ENCODE data around the gene FAM168A.

The FAM168A gene

GRCh38 chr11:73375830-73376159, 222.1 kb downstream of the FAM168A start:
- no peaks in the 10 kb centered on the region for H3K9me3 Mint-ChIP-seq
- peak overlapping the region; percentile 96 for H3K4me3 Mint-ChIP-seq
- no peak for DNase-seq (ENCODE audit: low spot score in 2 of 2)
- no peaks in the 10 kb centered on the region for H3K27me3 Mint-ChIP-seq
- peaks cover 57% of the 10 kb centered on the region for H3K4me1 Mint-ChIP-seq
- H3K27ac Mint-ChIP-seq, result peak overlapping the region; percentile 96
- H3K36me3 Mint-ChIP-seq, result peaks cover 4% of the 10 kb centered on the region
- no peak for ATAC-seq (ENCODE audit: low read depth)

GRCh38 chr11:73374151-73374550, 223.8 kb downstream of the FAM168A start:
- Mint-ChIP-seq H3K27me3 (no peaks in the 10 kb centered on the region), H3K4me3 (no peak overlapping the region), H3K27ac (no peak overlapping the region), H3K36me3 (peaks cover 4% of the 10 kb centered on the region), H3K4me1 (peaks cover 40% of the 10 kb centered on the region), H3K9me3 (no peaks in the 10 kb centered on the region)
- DNase-seq (ENCODE audit: low spot score in 2 of 2), result no peak
- no peak for ATAC-seq (ENCODE audit: low read depth)

DNA sequence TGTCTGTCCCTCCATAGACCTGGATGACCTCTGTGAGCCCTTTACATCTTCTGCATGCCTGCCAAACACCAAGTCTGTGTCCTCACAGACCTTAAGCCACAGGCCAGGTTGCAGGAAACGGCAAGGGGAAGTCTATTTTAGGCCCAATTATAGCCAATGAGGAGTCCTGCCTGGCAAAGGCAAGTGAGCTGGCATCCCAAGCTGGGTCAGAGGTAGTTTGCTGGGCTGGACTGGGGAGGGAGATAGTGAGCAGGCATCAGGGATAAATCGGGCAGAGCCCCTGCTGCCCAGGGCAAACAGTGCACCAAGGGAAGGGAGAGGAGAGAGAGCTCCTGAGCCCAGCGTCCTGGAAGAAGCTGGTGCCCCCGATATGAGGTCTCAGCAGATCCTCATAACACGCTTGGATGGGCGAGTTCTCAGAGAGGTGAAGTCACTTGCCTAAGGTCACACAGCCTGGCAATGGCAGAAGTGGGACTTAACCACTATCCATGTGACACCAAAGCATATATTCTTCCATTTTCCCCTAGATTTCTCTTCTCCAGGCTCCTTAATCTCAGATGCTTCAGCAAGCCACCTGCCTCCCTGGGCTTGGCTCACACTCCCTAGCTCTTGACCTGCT, 225.4 kb downstream of the FAM168A start:
- Mint-ChIP-seq H3K9me3 (no peaks in the 10 kb centered on the region), H3K27ac (peak overlapping the region; percentile 89), H3K4me3 (peak overlapping the region; percentile 25), H3K4me1 (peaks cover 34% of the 10 kb centered on the region), H3K27me3 (no peaks in the 10 kb centered on the region), H3K36me3 (peaks cover 2% of the 10 kb centered on the region)
- DNase-seq (ENCODE audit: low spot score in 2 of 2), result no peak
- no peak for ATAC-seq (ENCODE audit: low read depth)

DNA sequence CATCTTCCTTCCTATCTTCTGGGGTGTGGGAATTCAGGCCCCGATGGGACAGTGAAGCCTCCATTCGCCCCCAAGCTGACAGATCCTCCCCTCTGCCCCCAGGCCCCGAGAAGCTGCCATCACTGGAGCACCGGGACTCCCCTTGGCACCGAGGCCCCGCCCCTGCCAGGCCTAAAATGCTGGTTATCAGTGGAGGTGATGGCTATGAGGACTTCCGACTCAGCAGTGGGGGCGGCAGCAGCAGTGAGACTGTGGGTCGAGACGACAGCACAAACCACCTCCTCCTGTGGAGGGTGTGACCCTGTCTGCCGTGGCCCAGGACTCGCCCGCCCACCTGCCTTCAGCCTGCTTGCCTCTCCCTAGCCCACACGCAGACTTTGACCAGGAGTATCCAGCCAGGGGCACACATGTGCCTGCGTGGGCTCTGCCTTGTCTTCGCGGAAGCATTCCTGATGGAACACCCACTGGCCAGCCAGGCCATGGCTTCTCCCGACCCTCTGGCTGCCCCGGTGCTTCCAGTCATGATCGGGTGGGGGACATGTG, 230.4 kb downstream of the FAM168A start:
- H3K36me3 Mint-ChIP-seq, result no peaks in the 10 kb centered on the region
- ATAC-seq (ENCODE audit: low read depth) (peak; percentile 28), DNase-seq (ENCODE audit: low spot score in 2 of 2) (no peak)
- peaks cover 47% of the 10 kb centered on the region for H3K4me1 Mint-ChIP-seq
- no peaks in the 10 kb centered on the region for H3K9me3 Mint-ChIP-seq
- peak overlapping the region; percentile 17 for H3K27ac Mint-ChIP-seq
- H3K27me3 Mint-ChIP-seq, result no peaks in the 10 kb centered on the region
- H3K4me3 Mint-ChIP-seq, result peak overlapping the region; percentile 29

DNA sequence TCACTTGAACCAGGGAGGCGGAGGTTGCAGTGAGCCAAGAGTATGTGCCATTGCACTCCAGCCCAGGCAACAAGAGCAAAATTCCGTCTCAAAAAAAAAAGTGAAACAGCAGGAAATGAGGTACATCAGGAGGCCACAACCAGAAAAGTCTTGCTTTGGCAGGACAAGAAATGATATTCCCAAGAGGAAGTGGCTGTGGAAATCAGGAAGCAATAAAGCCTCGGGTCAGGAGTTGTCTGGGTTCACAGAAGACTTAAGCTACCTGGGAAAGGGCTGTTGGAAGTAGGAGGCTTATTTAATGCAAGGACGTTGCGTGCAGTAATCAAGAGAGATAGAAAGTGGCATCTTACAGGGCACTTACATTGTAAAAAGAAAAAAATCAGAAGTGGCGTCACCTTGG, 231.0 kb downstream of the FAM168A start:
- peaks cover 43% of the 10 kb centered on the region for H3K4me1 Mint-ChIP-seq
- no peak overlapping the region for H3K27ac Mint-ChIP-seq
- no peak overlapping the region for H3K4me3 Mint-ChIP-seq
- H3K36me3 Mint-ChIP-seq, result no peaks in the 10 kb centered on the region
- DNase-seq (ENCODE audit: low spot score in 2 of 2) (no peak), ATAC-seq (ENCODE audit: low read depth) (no peak)
- H3K27me3 Mint-ChIP-seq, result no peaks in the 10 kb centered on the region
- no peaks in the 10 kb centered on the region for H3K9me3 Mint-ChIP-seq

DNA sequence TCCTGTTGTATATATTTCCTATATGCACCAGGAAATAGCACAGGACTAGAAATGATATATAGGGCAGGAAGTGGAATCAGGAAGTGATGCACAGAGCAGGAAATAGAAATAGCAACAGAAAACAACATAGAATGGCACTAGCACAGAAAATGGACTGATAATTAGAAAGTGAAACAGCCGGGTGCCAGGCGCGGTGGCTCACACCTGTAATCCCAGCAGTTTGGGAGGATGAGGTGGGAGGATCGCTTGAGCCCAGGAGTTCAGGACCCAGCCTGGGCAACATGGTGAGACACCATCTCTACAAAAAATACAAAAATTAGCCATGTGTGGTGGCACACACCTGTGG, 231.7 kb downstream of the FAM168A start:
- DNase-seq (ENCODE audit: low spot score in 2 of 2) (no peak), ATAC-seq (ENCODE audit: low read depth) (peak; percentile 84)
- peak overlapping the region; percentile 81 for H3K27ac Mint-ChIP-seq
- no peaks in the 10 kb centered on the region for H3K36me3 Mint-ChIP-seq
- no peaks in the 10 kb centered on the region for H3K27me3 Mint-ChIP-seq
- no peaks in the 10 kb centered on the region for H3K9me3 Mint-ChIP-seq
- H3K4me3 Mint-ChIP-seq, result peak overlapping the region; percentile 22
- H3K4me1 Mint-ChIP-seq, result peaks cover 37% of the 10 kb centered on the region

DNA sequence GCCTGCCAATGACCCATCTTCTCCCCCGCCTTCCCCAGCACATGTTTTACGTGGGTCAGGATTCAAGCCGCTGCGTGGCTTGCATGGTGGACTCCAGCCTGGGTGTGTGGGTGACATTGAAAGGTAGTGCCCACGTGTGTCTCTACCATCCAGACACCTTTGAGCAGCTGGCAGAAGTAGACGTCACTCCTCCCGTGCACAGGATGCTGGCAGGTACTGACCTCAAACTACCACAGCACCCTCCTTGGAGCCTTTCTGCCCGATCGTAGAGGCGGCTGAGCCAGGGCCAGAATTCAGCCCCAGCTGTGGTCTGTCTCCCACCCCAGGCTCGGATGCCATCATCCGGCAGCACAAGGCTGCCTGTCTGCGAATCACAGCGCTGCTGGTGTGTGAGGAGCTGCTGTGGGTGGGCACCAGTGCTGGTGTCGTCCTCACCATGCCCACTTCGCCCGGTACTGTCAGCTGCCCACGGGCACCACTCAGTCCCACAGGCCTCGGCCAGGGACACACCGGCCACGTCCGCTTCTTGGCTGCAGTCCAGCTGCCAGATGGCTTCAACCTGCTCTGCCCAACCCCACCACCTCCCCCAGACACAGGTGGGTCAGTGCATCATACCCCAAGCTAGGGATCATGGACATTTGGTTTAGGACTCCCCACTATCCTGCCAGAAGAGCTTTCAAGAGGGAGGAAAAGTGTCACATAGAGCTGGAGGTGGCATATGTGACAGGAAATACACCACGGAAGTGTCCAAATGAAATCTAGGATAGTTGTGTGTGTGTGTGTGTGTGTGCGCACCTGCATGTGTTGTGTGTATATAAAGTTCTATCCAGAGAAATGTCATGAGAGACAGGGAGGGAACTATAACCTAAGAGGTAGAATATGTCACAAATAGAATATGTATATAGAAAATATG, 232.3 kb downstream of the FAM168A start:
- no peak for DNase-seq (ENCODE audit: low spot score in 2 of 2)
- peak overlapping the region; percentile 22 for H3K4me3 Mint-ChIP-seq
- ATAC-seq (ENCODE audit: low read depth), result no peak
- no peaks in the 10 kb centered on the region for H3K9me3 Mint-ChIP-seq
- H3K36me3 Mint-ChIP-seq, result no peaks in the 10 kb centered on the region
- H3K27ac Mint-ChIP-seq, result peak overlapping the region; percentile 81
- no peaks in the 10 kb centered on the region for H3K27me3 Mint-ChIP-seq
- peaks cover 37% of the 10 kb centered on the region for H3K4me1 Mint-ChIP-seq

GRCh38 chr11:73363147-73363546, 234.8 kb downstream of the FAM168A start:
- Mint-ChIP-seq H3K4me3 (no peak overlapping the region), H3K36me3 (no peaks in the 10 kb centered on the region), H3K9me3 (no peaks in the 10 kb centered on the region), H3K27me3 (no peaks in the 10 kb centered on the region), H3K4me1 (peaks cover 35% of the 10 kb centered on the region), H3K27ac (no peak overlapping the region)
- ATAC-seq (ENCODE audit: low read depth), result no peak
- no peak for DNase-seq (ENCODE audit: low spot score in 2 of 2)

- no peak for ATAC-seq (ENCODE audit: low read depth)
Measured at GRCh38 chr11:73361953-73362776, 235.7 kb downstream of the FAM168A start.

GRCh38 chr11:73360743-73361369, 237.1 kb downstream of the FAM168A start:
- Mint-ChIP-seq H3K27me3 (no peaks in the 10 kb centered on the region), H3K27ac (no peak overlapping the region), H3K4me3 (no peak overlapping the region), H3K4me1 (peaks cover 19% of the 10 kb centered on the region), H3K9me3 (no peaks in the 10 kb centered on the region), H3K36me3 (no peaks in the 10 kb centered on the region)
- ATAC-seq (ENCODE audit: low read depth), result no peak
- no peak for DNase-seq (ENCODE audit: low spot score in 2 of 2)

More at GRCh38 chr11:73361953-73362776, 235.7 kb downstream of the FAM168A start:
- peaks cover 28% of the 10 kb centered on the region for H3K4me1 Mint-ChIP-seq
- no peaks in the 10 kb centered on the region for H3K27me3 Mint-ChIP-seq
- no peak for DNase-seq (ENCODE audit: low spot score in 2 of 2)
- H3K36me3 Mint-ChIP-seq, result no peaks in the 10 kb centered on the region
- peak overlapping the region; percentile 49 for H3K27ac Mint-ChIP-seq
- no peaks in the 10 kb centered on the region for H3K9me3 Mint-ChIP-seq
- no peak overlapping the region for H3K4me3 Mint-ChIP-seq

DNA sequence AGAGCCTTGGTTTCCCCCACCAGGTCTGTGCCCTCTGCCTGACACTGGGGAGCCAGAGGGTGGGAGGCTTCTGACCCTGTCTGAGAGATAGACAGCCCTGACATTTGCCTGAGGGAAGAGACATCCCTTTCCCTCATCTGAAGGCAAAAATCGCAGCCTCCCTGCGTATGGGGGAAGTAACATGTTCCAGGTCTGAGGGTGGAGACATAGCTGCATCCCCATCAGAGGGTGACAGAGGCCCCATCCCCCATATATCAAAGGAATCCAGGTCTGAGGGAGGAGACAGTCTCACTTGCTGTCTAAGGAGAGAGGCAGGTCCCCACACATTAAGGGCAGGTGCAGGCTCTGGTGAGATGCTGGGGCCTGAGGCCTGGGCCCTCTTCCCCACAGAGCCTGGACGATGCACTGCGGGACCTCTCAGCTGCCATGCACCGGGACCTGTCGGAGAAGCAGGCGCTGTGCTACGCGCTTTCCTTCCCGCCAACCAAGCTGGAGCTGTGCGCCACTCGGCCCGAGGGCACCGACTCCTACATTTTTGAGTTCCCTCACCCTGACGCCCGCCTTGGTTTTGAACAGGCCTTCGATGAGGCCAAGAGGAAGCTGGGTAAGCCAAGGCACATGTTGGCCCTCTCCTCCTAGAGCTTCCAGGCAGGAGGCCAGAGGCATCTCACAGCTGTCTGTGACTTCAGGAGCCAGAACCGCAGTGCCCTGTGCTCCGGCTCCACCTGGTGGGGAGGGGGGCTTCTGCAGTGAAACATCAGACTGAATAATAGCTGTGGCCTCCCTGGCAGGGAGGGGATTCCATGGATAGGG, 237.8 kb downstream of the FAM168A start:
- H3K36me3 Mint-ChIP-seq, result no peaks in the 10 kb centered on the region
- DNase-seq (ENCODE audit: low spot score in 2 of 2) (no peak), ATAC-seq (ENCODE audit: low read depth) (peak; percentile 56)
- H3K27me3 Mint-ChIP-seq, result no peaks in the 10 kb centered on the region
- no peak overlapping the region for H3K4me3 Mint-ChIP-seq
- H3K4me1 Mint-ChIP-seq, result peaks cover 16% of the 10 kb centered on the region
- no peak overlapping the region for H3K27ac Mint-ChIP-seq
- no peaks in the 10 kb centered on the region for H3K9me3 Mint-ChIP-seq

DNA sequence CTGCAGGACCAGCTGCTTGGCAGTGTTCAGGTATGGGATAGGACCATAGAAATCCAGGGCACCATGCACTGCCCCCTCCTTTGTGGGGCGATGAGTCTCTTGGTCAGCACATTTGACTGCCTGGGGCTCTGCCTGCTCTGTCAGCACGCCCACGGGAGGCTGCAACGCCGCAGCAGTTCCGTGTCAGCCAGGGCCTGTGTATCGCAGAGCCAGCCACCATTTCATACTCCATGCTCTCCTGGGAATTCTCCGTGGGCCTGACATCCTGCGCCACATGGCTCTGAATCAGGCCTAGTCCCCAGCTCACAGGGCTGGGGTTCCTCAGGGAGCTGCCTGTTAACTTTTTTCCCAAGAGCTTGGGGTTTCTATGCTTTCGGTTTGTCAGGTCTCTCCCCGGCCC, 238.6 kb downstream of the FAM168A start:
- Mint-ChIP-seq H3K27me3 (no peaks in the 10 kb centered on the region), H3K27ac (no peak overlapping the region), H3K4me1 (peaks cover 11% of the 10 kb centered on the region), H3K36me3 (no peaks in the 10 kb centered on the region), H3K4me3 (no peak overlapping the region), H3K9me3 (no peaks in the 10 kb centered on the region)
- DNase-seq (ENCODE audit: low spot score in 2 of 2), result no peak
- no peak for ATAC-seq (ENCODE audit: low read depth)

GRCh38 chr11:73358071-73358470, 239.8 kb downstream of the FAM168A start:
- no peak for ATAC-seq (ENCODE audit: low read depth)
- no peak overlapping the region for H3K4me3 Mint-ChIP-seq
- no peak overlapping the region for H3K27ac Mint-ChIP-seq

More at GRCh38 chr11:73358071-73358470, 239.8 kb downstream of the FAM168A start:
- H3K36me3 Mint-ChIP-seq, result no peaks in the 10 kb centered on the region
- H3K4me1 Mint-ChIP-seq, result peaks cover 5% of the 10 kb centered on the region
- no peak for DNase-seq (ENCODE audit: low spot score in 2 of 2)
- no peaks in the 10 kb centered on the region for H3K27me3 Mint-ChIP-seq
- H3K9me3 Mint-ChIP-seq, result no peaks in the 10 kb centered on the region

Measured in memory B cell (primary cell).